Brain microvascular endothelial cell (primary cell): ENCODE results near the gene FAM81B.

Experiments used
- DNase-seq: peaks from one replicate; pipeline ENCODE4 v3.0.0-alpha.2; 2020
- H3K27ac ChIP-seq: fragments of 250-450 bp; sonication (Bioruptor Pico); 2 replicates; pipeline ENCODE4 v1.5.1; 2020; ENCODE audit warnings: mild to moderate bottlenecking, moderate library complexity
- H3K27me3 ChIP-seq: fragments of 250-450 bp; sonication (Bioruptor Pico); replicated peaks from 2 replicates; pipeline ENCODE4 v1.5.1; 2020; ENCODE audit warnings: mild to moderate bottlenecking
- H3K36me3 ChIP-seq: fragments of 250-450 bp; sonication (Bioruptor Pico); replicated peaks from 2 replicates; pipeline ENCODE4 v1.5.1; 2020; ENCODE audit warnings: mild to moderate bottlenecking
- H3K4me3 ChIP-seq: 2 replicates; pipeline ENCODE4 v1.5.1; 2011; ENCODE audit warnings: low read depth, mild to moderate bottlenecking, control low read depth, low read length, moderate library complexity
- in situ Hi-C: cut with HindIII; loops from 2 replicates; pipeline ENCODE4 v1.10.0; 2017; ENCODE audit warnings: low sequenced_read_pairs, low pct_ligation_motif_present
- TF ChIP-seq, protein P1 (sequence below): IDR thresholded peaks from 2 replicates; pipeline ENCODE4 v1.5.1; 2011; ENCODE audit warnings: low read depth, mild to moderate bottlenecking, moderate library complexity, low read length, control low read depth, inconsistent platforms; ENCODE audit errors: missing control alignments

FAM81B gene

GRCh38 chr5:95487880-95488279, 96.7 kb downstream of the FAM81B start:
- no peaks in the 10 kb centered on the region for H3K27me3 ChIP-seq
- no peak overlapping the region for H3K27ac ChIP-seq
- TF ChIP-seq, protein P1, sequence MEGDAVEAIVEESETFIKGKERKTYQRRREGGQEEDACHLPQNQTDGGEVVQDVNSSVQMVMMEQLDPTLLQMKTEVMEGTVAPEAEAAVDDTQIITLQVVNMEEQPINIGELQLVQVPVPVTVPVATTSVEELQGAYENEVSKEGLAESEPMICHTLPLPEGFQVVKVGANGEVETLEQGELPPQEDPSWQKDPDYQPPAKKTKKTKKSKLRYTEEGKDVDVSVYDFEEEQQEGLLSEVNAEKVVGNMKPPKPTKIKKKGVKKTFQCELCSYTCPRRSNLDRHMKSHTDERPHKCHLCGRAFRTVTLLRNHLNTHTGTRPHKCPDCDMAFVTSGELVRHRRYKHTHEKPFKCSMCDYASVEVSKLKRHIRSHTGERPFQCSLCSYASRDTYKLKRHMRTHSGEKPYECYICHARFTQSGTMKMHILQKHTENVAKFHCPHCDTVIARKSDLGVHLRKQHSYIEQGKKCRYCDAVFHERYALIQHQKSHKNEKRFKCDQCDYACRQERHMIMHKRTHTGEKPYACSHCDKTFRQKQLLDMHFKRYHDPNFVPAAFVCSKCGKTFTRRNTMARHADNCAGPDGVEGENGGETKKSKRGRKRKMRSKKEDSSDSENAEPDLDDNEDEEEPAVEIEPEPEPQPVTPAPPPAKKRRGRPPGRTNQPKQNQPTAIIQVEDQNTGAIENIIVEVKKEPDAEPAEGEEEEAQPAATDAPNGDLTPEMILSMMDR: no peak
- H3K4me3 ChIP-seq: no peak overlapping the region
- in situ Hi-C loops: no loop called here
- H3K36me3 ChIP-seq: peaks cover 47% of the 10 kb centered on the region
- DNase-seq: no peak
